ENCODE results near the gene JAG1. TPM values are rescaled to one million over a fixed set of nuclear protein-coding genes. Genes with fewer than 3 reads are reported as not detected.
A peak's percentile ranks its signal among the peaks of the same experiment; 100 is the strongest.

JAG1 gene
- total RNA-seq, 1 donor from 2014 or later, result 70.3 TPM

GRCh38 chr20:10683537-10683936 lies 9.7 kb upstream of the JAG1 start:
- Mint-ChIP-seq H3K27me3 (ENCODE audit: low read depth) (no peaks in the 10 kb centered on the region), H3K4me1 (peaks cover 18% of the 10 kb centered on the region), H3K4me3 (no peak overlapping the region), H3K9me3 (peaks cover 3% of the 10 kb centered on the region), H3K27ac (ENCODE audit: unreplicated experiment) (no peak overlapping the region), H3K36me3 (ENCODE audit: low read depth) (peaks cover 2% of the 10 kb centered on the region)
- TF ChIP-seq, protein P1, sequence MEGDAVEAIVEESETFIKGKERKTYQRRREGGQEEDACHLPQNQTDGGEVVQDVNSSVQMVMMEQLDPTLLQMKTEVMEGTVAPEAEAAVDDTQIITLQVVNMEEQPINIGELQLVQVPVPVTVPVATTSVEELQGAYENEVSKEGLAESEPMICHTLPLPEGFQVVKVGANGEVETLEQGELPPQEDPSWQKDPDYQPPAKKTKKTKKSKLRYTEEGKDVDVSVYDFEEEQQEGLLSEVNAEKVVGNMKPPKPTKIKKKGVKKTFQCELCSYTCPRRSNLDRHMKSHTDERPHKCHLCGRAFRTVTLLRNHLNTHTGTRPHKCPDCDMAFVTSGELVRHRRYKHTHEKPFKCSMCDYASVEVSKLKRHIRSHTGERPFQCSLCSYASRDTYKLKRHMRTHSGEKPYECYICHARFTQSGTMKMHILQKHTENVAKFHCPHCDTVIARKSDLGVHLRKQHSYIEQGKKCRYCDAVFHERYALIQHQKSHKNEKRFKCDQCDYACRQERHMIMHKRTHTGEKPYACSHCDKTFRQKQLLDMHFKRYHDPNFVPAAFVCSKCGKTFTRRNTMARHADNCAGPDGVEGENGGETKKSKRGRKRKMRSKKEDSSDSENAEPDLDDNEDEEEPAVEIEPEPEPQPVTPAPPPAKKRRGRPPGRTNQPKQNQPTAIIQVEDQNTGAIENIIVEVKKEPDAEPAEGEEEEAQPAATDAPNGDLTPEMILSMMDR (conservative IDR thresholded peaks at IDR 0.05), result no peak
- DNase-seq (ENCODE audit: low read depth, low spot score), result no peak

GRCh38 chr20:10682939-10683338 lies 9.1 kb upstream of the JAG1 start:
- Mint-ChIP-seq H3K36me3 (ENCODE audit: low read depth) (peaks cover 2% of the 10 kb centered on the region), H3K9me3 (peaks cover 3% of the 10 kb centered on the region), H3K27me3 (ENCODE audit: low read depth) (no peaks in the 10 kb centered on the region), H3K27ac (ENCODE audit: unreplicated experiment) (no peak overlapping the region), H3K4me3 (no peak overlapping the region), H3K4me1 (peaks cover 16% of the 10 kb centered on the region)
- DNase-seq (ENCODE audit: low read depth, low spot score), result no peak
- TF ChIP-seq, protein P1 (conservative IDR thresholded peaks at IDR 0.05), result no peak

DNA sequence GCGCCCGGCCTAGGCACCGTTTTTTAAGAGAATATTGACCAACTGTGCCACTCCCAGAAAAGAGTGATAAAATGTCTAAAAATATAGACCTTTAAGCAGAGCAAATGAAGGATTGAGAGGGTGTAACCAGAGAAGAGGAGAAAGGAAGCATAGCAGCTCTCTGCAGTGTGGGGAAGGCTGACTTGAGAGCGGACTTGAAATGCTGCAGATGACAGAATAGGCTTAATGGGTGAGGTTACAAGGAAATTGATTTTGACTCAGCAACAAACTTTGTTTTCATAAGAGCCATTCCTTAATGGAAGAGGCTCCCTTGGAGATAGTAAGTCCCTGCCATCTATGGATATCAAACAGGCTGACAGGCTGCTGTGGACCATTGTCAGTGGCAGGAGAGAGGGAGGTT lies 7.7 kb upstream of the JAG1 start:
- Mint-ChIP-seq H3K4me3 (no peak overlapping the region), H3K27me3 (ENCODE audit: low read depth) (no peaks in the 10 kb centered on the region)

DNA sequence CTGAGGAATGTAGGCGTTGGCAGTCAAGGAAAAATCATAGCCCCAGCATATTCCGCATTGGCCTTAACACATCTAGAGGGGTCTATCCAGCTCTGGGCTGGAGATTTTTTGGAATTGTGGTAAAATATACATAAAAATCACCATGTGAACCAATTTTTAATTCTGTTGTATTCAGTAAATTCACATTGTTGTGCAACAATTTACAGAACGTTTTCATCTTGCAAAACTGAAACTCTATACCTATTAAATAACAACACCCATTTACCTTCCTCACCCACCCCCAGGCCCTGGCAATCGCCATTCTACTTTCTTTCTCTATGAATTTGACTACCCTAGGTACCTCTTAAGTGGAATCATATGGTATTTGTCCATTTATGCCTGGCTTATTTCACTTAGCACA lies 6.8 kb upstream of the JAG1 start:
- no peaks in the 10 kb centered on the region for H3K27me3 Mint-ChIP-seq (ENCODE audit: low read depth)
- no peak overlapping the region for H3K27ac Mint-ChIP-seq (ENCODE audit: unreplicated experiment)
- H3K9me3 Mint-ChIP-seq, result no peaks in the 10 kb centered on the region
- TF ChIP-seq, protein P1 (conservative IDR thresholded peaks at IDR 0.05), result no peak
- peaks cover 5% of the 10 kb centered on the region for H3K4me1 Mint-ChIP-seq
- H3K36me3 Mint-ChIP-seq (ENCODE audit: low read depth), result no peaks in the 10 kb centered on the region
- DNase-seq (ENCODE audit: low read depth, low spot score), result no peak
- no peak overlapping the region for H3K4me3 Mint-ChIP-seq

More for the DNA sequence above, 7.7 kb upstream of the JAG1 start:
- Mint-ChIP-seq H3K36me3 (ENCODE audit: low read depth) (peaks cover 2% of the 10 kb centered on the region), H3K27ac (ENCODE audit: unreplicated experiment) (no peak overlapping the region), H3K4me1 (peaks cover 7% of the 10 kb centered on the region), H3K9me3 (peaks cover 3% of the 10 kb centered on the region)
- no peak for DNase-seq (ENCODE audit: low read depth, low spot score)
- TF ChIP-seq, protein P1 (conservative IDR thresholded peaks at IDR 0.05), result no peak

DNA sequence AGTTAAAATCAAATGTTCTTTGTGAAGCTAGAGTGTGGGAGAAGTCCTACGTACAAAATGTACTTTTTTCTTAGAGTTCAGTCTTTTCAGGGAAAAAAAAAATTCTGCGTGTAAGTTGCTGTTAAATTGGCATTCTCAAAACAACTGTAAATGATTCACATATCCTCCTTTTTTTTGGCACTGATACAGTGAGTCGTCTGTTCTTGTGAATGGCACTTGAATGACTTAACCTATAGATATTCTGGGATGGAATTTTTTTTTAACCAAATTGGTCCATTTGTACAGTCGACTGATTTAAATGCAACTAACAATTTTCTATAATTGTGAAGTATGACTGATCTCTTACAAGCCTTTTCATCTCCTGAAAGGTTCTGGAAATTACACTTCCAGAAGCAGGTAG lies 5.5 kb upstream of the JAG1 start:
- Mint-ChIP-seq H3K4me3 (no peak overlapping the region), H3K4me1 (peaks cover 14% of the 10 kb centered on the region), H3K36me3 (ENCODE audit: low read depth) (no peaks in the 10 kb centered on the region), H3K27me3 (ENCODE audit: low read depth) (no peaks in the 10 kb centered on the region), H3K9me3 (no peaks in the 10 kb centered on the region), H3K27ac (ENCODE audit: unreplicated experiment) (no peak overlapping the region)
- no peak for DNase-seq (ENCODE audit: low read depth, low spot score)
- TF ChIP-seq, protein P1 (conservative IDR thresholded peaks at IDR 0.05), result no peak

GRCh38 chr20:10676518-10676917 lies 2.7 kb upstream of the JAG1 start:
- H3K9me3 Mint-ChIP-seq, result no peaks in the 10 kb centered on the region
- H3K36me3 Mint-ChIP-seq (ENCODE audit: low read depth), result no peaks in the 10 kb centered on the region
- peaks cover 18% of the 10 kb centered on the region for H3K4me1 Mint-ChIP-seq
- no peak overlapping the region for H3K27ac Mint-ChIP-seq (ENCODE audit: unreplicated experiment)
- TF ChIP-seq, protein P1 (conservative IDR thresholded peaks at IDR 0.05), result no peak
- H3K4me3 Mint-ChIP-seq, result peak overlapping the region; percentile 83
- no peaks in the 10 kb centered on the region for H3K27me3 Mint-ChIP-seq (ENCODE audit: low read depth)
- DNase-seq (ENCODE audit: low read depth, low spot score), result no peak

All from neural crest cell (in vitro differentiated cells).